Testis (tissue), 2 donors: ENCODE measurements around the gene GGACT.

Experiments
- CTCF ChIP-seq, 3 experiments: fragments of 450-650 bp in 2 of 3; fragments of 200-600 bp in 1 of 3; sonication (generic) in 1 of 3; IDR thresholded peaks; one replicate each; pipeline ENCODE4 v1.5.1; 2016 to 2019; ENCODE audit warnings: antibody characterized with exemption in 3 of 3, mild to moderate bottlenecking in 2 of 3, moderate library complexity in 1 of 3
- POLR2A ChIP-seq: fragments of 450-650 bp; IDR thresholded peaks from one replicate; pipeline ENCODE4 v1.6.1; 2017; ENCODE audit warnings: antibody characterized with exemption, mild to moderate bottlenecking, moderate library complexity

GRCh38 chr13:100512422-100512821, 76.2 kb downstream of the GGACT start:
- no peak for TF ChIP-seq CTCF (IDR thresholded peaks at IDR 0.05)
- TF ChIP-seq POLR2A = no peak
